A673 (cell line): ENCODE measurements around the gene DAPK1. TPM values are rescaled to one million over a fixed set of nuclear protein-coding genes. Genes with fewer than 3 reads are reported as not detected.

Source experiments
- BruUV-seq: library from RNA; stranded (reverse); fragments of 400-500 nt; replicated peaks from 2 replicates; lab custom pipeline; 2021; lab: Mats Ljungman, UMichigan
- CTCF ChIA-PET: fragments of 300-600 bp; sonication (Branson Sonifier 250); formaldehyde crosslinking; loops from one replicate; lab custom pipeline; 2022; ENCODE audit warnings: antibody characterized with exemption; lab: Charles Lee
- POLR2A ChIA-PET: fragments of 300-600 bp; sonication (Branson Sonifier 250); formaldehyde crosslinking; loops from one replicate; lab custom pipeline; 2022; ENCODE audit warnings: antibody characterized with exemption; ENCODE audit not compliant: low non-redundant PET; lab: Charles Lee
- DNase-seq: peaks from one replicate; pipeline ENCODE4 v3.0.0-alpha.2; 2015; ENCODE audit warnings: low spot score
- H3K27ac ChIP-seq: fragments of 200-600 bp; sonication (generic); 2 replicates; pipeline ENCODE4 v1.5.1; 2016; ENCODE audit warnings: mixed run types, low read depth, mild to moderate bottlenecking, mixed read lengths, antibody characterized with exemption, low read length; ENCODE audit not compliant: poor library complexity, severe bottlenecking
- H3K27me3 ChIP-seq: fragments of 200-600 bp; sonication (generic); replicated peaks from 2 replicates; pipeline ENCODE4 v1.6.1; 2017; ENCODE audit warnings: mixed run types, low read depth, mild to moderate bottlenecking, mixed read lengths, antibody characterized with exemption, low read length; ENCODE audit not compliant: insufficient read depth, poor library complexity
- H3K36me3 ChIP-seq: fragments of 200-600 bp; sonication (generic); 2 replicates; pipeline ENCODE4 v1.6.1; 2016; ENCODE audit warnings: mixed run types, mild to moderate bottlenecking, mixed read lengths, antibody characterized with exemption, low read length; ENCODE audit not compliant: insufficient read depth, poor library complexity, severe bottlenecking
- H3K4me1 ChIP-seq: fragments of 200-600 bp; sonication (generic); 2 replicates; pipeline ENCODE4 v1.6.1; 2017; ENCODE audit warnings: mixed run types, mild to moderate bottlenecking, mixed read lengths, antibody characterized with exemption, low read length; ENCODE audit not compliant: insufficient read depth, poor library complexity, severe bottlenecking
- H3K4me3 ChIP-seq: fragments of 200-600 bp; sonication (generic); 2 replicates; pipeline ENCODE4 v1.5.1; 2016; ENCODE audit warnings: low read depth, mixed run types, mild to moderate bottlenecking, mixed read lengths, low read length; ENCODE audit not compliant: poor library complexity, severe bottlenecking
- H3K9me3 ChIP-seq: fragments of 200-600 bp; sonication (generic); 2 replicates; pipeline ENCODE4 v1.6.1; 2016; ENCODE audit warnings: mixed run types, low read depth, mild to moderate bottlenecking, mixed read lengths, antibody characterized with exemption, low read length; ENCODE audit not compliant: poor library complexity, severe bottlenecking
- EZH2 ChIP-seq: fragments of 200-600 bp; sonication (generic); IDR thresholded peaks from 2 replicates; pipeline ENCODE4 v1.6.1; 2017; ENCODE audit warnings: borderline replicate concordance, low read depth, mild to moderate bottlenecking, mixed read lengths, antibody characterized with exemption, low read length; ENCODE audit not compliant: poor library complexity, severe bottlenecking
- intact Hi-C: fragments of 100-400 bp; cut with micrococcal nuclease; formaldehyde crosslinking; loops from one replicate; pipeline ENCODE4 v1.10.0; 2022; ENCODE audit not compliant: unreplicated experiment
- total RNA-seq: library from RNA; stranded (reverse); gene quantifications from 2 replicates; pipeline ENCODE4 v1.2.3, GENCODE V29; 2021
- TF ChIP-seq, protein P1 (sequence below): fragments of 300-800, 200-600 bp; sonication (generic); conservative IDR thresholded peaks from 2 replicates; pipeline ENCODE4 v1.5.1; 2017; ENCODE audit warnings: low read depth, mild to moderate bottlenecking, antibody characterized with exemption, low read length, moderate library complexity, mixed read lengths

Gene DAPK1
- total RNA-seq, 1 experiment from 2014 or later, result 380 TPM

DNA sequence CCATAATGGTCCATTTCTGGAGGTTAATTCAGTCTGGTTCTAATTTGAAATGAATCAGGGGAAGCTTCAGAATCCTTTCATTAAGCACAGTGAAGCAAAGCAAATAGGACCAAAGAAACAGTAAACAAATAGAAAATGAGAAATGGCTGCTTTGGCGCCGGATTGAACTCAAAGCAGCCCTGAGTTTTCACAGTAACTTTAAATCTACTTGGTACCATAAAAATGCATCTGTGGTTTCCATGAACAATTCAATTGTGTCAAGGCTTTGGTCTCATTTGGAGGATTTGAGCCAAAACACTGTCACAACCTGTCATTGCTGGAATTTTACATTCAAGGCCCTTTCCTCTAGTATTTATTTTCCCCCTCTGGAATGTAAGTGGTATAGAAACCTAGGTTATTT lies 25.9 kb upstream of the DAPK1 start:
- H3K9me3 ChIP-seq, result no peaks in the 10 kb centered on the region
- TF ChIP-seq, protein P1, sequence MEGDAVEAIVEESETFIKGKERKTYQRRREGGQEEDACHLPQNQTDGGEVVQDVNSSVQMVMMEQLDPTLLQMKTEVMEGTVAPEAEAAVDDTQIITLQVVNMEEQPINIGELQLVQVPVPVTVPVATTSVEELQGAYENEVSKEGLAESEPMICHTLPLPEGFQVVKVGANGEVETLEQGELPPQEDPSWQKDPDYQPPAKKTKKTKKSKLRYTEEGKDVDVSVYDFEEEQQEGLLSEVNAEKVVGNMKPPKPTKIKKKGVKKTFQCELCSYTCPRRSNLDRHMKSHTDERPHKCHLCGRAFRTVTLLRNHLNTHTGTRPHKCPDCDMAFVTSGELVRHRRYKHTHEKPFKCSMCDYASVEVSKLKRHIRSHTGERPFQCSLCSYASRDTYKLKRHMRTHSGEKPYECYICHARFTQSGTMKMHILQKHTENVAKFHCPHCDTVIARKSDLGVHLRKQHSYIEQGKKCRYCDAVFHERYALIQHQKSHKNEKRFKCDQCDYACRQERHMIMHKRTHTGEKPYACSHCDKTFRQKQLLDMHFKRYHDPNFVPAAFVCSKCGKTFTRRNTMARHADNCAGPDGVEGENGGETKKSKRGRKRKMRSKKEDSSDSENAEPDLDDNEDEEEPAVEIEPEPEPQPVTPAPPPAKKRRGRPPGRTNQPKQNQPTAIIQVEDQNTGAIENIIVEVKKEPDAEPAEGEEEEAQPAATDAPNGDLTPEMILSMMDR, result no peak
- no peak for TF ChIP-seq EZH2
- peaks cover 5% of the 10 kb centered on the region for H3K4me1 ChIP-seq
- H3K27me3 ChIP-seq, result no peaks in the 10 kb centered on the region
- intact Hi-C loops, result no loop called here
- no peak for DNase-seq
- BruUV-seq, result no TSS peak
- CTCF ChIA-PET, result no interaction called here
- no peak overlapping the region for H3K4me3 ChIP-seq
- H3K36me3 ChIP-seq, result no peaks in the 10 kb centered on the region
- POLR2A ChIA-PET, result no interaction called here
- no peak overlapping the region for H3K27ac ChIP-seq

DNA sequence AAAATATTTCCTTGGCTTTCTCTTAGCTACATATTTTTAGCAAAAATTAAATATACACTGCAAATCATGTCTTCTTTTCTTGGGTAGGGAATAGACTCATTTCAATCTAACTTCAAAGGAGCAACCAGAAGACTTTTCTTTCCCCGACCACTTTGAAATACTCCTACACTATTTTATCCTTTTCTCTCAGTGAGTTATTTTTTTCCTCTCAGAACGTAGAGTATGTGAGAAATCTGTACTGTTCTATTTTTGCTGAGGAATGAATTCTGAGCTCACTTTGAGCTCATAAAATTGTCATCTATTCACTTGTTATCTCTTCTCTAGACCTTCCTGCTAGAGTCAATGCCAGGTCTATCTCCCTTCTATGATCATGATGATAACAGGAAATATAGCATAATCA lies 22.2 kb upstream of the DAPK1 start:
- ChIA-PET POLR2A (interaction anchor here (0.5 kb wide), 1 partner anchor 11 kb away, joined by 4 read pairs; no protein-coding TSS in a partner anchor), CTCF (no interaction called here)
- TF ChIP-seq EZH2, result no peak
- TF ChIP-seq, protein P1, result no peak
- Histone ChIP-seq H3K9me3 (no peaks in the 10 kb centered on the region), H3K36me3 (no peaks in the 10 kb centered on the region), H3K4me3 (no peak overlapping the region), H3K4me1 (peaks cover 16% of the 10 kb centered on the region), H3K27me3 (no peaks in the 10 kb centered on the region), H3K27ac (no peak overlapping the region)
- intact Hi-C loops, result loop anchor here (5.0 kb wide), 1 partner anchor 38 kb away; no protein-coding TSS in a partner anchor
- no peak for DNase-seq
- BruUV-seq, result no TSS peak

DNA sequence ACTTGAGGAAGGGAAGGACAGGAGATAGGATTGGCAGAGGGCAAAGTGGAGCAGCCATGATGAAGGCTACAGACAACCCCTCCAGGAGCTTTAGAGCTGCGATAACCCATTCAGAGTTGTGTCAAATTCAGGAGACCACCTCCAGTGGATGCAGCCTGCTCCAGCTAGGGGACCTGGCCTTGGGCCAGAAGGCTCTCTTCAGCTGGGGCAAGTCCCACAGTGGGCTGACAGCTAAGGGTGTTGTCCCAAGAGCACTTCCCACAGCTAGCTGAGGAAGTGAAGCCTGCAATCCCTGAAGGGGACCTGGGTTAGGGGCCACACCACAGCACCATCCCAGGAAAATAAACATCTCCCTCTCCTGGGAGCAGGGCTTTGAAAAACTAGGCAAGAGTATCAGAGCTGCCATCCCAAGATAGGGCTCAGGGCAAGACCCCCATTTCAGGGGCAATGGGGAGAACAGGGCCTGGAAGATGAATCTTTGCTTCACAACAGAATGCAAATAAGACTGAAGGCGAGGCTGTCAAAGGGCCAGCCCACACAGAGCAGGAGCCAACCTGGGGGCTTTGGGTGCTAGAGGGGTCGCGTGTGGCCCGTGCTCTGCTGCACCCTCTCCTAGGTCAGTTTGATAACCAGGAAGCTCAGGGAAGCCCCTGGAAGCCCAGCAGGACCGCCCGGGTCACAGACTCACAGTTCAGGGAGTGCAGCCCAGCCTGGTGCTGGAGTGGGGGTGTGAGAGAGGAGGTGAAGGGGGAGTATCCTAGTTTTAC lies 19.3 kb upstream of the DAPK1 start:
- Histone ChIP-seq H3K27me3 (no peaks in the 10 kb centered on the region), H3K36me3 (no peaks in the 10 kb centered on the region), H3K27ac (peak overlapping the region; percentile 60), H3K4me1 (peaks cover 39% of the 10 kb centered on the region), H3K9me3 (no peaks in the 10 kb centered on the region), H3K4me3 (no peak overlapping the region)
- CTCF ChIA-PET, result no interaction called here
- BruUV-seq, result no TSS peak
- POLR2A ChIA-PET, result no interaction called here
- TF ChIP-seq EZH2, result no peak
- TF ChIP-seq, protein P1, result no peak
- peak; percentile 32 for DNase-seq
- intact Hi-C loops, result loop anchor here (5.0 kb wide), 1 partner anchor 41 kb away; no protein-coding TSS in a partner anchor
